ENCODE data around the gene CDH13.

- TF ChIP-seq CTCF (IDR thresholded peaks at IDR 0.05; ENCODE audit: poor library complexity, severe bottlenecking) = no peak
- TF ChIP-seq EZH2 (IDR thresholded peaks at IDR 0.05; ENCODE audit: borderline replicate concordance, insufficient read depth, low read length, poor library complexity, severe bottlenecking) = no peak
- TF ChIP-seq REST (IDR thresholded peaks at IDR 0.05; ENCODE audit: borderline replicate concordance) = no peak
- no peak for TF ChIP-seq TAF1 (IDR thresholded peaks at IDR 0.05; ENCODE audit: low read depth)
- no peak for TF ChIP-seq POLR2AphosphoS5 (IDR thresholded peaks at IDR 0.05)
These were observed 58.8 kb downstream of the CDH13 start for GRCh38 chr16:82685526-82685925.

All from neural cell (in vitro differentiated cells).